Endometrial microvascular endothelial cells (primary cell): Measurements from ENCODE around the gene GXYLT2. TPM values are rescaled to one million over a fixed set of nuclear protein-coding genes. Genes with fewer than 3 reads are reported as not detected.

ENCODE experiments used
- in situ Hi-C: cut with HindIII; loops from 2 replicates; pipeline ENCODE4 v1.10.0; 2017; ENCODE audit warnings: low sequenced_read_pairs, low pct_unique_long_range_greater_than_20kb; ENCODE audit errors: inconsistent ontology term
- total RNA-seq: library from RNA; depleted of rRNA; stranded (reverse); fragments of >200 nt; gene quantifications from one replicate; pipeline ENCODE4 v1.2.3, GENCODE V29; 2015; ENCODE audit errors: inconsistent ontology term

GXYLT2 gene, protein sequence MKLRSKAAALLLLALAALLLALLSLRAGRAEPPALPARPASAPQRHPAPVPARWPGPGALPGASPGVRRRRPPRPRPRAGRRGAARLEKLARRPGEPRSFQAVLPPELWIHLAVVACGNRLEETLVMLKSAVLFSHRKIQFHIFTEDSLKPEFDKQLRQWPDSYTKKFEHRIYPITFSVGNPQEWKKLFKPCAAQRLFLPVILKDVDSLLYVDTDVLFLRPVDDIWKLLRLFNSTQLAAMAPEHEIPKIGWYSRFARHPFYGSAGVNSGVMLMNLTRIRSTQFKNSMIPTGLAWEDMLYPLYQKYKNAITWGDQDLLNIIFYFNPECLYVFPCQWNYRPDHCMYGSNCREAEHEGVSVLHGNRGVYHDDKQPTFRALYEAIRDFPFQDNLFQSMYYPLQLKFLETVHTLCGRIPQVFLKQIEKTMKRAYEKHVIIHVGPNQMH
- total RNA-seq, result not detected

DNA sequence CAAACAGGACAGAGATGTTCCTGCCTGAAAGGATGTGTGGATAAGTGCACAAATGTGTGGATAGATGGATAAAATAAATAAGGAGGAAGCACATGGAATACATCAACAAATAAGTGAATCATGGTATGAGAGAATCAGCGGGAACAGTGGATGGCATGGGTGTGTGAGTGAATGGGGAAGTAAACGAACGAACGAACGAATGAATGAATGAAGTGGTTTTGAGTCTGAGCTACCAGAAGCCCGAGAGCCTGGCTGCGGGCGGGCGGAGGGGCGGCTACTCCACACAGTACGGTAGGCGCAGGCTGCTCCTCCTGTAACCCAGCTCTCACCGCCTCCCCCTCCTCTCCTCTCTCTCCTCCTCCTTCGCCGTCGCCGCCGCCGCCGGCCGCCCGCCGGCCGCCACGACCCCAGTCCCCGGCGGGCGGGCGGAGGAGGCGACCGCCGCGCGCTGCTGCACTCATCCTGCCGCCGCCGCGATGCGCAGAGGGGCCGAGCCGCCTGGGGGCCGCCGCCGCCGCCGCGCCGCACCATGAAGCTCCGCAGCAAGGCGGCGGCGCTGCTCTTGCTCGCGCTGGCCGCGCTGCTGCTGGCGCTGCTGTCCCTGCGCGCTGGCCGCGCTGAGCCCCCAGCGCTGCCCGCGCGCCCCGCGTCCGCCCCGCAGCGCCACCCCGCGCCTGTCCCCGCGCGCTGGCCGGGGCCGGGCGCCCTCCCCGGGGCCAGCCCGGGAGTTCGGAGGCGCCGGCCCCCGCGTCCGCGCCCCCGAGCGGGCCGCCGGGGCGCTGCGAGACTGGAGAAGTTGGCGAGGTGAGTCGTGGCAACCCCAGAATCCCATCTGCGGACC, at the start of gene GXYLT2:
Gene GXYLT2 (plus strand): TSS at position 342 of the 841 bp plus-strand sequence. CDS start 188 bp downstream, at position 530.
- in situ Hi-C loops, result no loop called here

DNA sequence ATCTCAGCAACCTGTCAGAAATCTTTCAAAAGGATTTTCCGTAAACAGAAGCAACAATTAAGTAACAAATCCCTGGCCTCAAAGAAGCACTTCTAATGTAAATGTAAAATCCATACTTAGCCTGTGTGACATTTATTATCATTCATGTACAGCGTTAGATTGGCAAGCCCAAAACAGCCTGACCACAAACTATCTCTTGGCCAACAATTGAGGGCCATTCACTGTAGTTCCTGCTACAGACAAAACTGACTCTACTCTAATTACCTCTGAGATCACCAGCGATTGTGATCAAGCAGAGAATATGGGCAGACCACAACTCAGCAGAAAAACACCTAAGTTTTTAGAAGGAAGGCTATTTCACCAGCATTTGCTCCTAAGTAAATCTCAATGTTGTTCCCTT, 48.8 kb upstream of the GXYLT2 start:
- in situ Hi-C loops, result no loop called here

DNA sequence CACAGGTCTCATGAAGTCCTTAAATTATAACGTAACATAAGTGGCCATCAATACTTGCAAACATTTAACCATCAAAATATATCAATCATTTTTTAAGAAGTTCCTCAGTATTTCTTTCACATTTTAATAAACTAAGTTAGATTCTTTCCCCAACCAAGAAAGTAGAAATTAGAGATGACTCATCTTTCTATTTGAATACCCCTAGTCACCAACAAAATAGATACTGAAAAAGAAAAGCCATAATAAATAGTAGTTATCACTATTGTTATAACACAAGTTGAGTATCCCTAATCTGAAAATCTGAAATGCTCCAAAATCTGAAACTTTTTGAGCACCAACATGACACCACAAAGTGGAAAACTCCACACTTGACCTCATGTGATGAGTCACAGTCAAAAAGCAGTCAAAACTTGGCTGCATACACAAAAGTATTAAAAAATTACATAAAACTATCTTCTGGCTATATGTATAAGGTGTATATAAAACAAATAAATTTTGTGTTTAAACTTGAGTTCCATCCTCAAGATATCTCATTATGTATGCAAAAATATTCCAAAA, 43.3 kb upstream of the GXYLT2 start:
- in situ Hi-C loops, result no loop called here

DNA sequence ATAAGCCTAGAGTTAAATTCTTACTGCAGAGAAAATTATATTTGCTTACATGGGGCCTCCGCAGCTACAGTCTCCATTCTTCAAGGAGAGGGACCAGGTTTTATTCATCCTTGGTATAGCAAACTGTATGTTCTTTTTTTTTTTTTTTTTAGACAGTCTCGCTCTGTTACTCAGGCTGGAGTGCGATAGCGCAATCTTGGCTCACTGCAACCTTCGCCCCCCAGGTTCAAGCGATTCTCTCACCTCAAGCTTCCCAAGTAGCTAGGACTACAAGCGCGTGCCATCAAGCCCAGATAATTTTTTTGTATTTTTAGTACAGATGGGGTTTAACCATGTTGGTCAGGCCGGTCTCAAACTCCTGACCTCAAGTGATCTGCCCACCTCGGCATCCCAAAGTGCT, 41.7 kb upstream of the GXYLT2 start:
- in situ Hi-C loops, result no loop called here

DNA sequence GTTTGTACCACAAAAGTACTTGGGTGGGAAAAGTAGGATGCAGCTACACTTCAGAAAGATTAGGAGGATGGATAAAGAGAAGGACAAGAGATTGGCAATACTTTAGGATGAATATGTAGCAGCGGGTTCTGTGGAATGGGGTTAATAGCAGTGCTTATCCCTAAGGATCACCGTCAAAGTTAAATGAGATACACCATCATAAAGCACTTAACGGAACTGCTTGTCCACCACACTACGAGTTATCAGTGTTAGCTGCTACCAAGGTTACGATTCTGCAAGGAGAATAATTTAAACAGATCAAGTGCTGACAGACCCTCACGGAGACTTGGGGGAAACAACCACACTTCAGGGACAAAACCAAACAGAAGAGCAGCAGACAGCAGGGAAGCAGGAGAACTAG, 40.6 kb upstream of the GXYLT2 start:
- in situ Hi-C loops, result no loop called here

DNA sequence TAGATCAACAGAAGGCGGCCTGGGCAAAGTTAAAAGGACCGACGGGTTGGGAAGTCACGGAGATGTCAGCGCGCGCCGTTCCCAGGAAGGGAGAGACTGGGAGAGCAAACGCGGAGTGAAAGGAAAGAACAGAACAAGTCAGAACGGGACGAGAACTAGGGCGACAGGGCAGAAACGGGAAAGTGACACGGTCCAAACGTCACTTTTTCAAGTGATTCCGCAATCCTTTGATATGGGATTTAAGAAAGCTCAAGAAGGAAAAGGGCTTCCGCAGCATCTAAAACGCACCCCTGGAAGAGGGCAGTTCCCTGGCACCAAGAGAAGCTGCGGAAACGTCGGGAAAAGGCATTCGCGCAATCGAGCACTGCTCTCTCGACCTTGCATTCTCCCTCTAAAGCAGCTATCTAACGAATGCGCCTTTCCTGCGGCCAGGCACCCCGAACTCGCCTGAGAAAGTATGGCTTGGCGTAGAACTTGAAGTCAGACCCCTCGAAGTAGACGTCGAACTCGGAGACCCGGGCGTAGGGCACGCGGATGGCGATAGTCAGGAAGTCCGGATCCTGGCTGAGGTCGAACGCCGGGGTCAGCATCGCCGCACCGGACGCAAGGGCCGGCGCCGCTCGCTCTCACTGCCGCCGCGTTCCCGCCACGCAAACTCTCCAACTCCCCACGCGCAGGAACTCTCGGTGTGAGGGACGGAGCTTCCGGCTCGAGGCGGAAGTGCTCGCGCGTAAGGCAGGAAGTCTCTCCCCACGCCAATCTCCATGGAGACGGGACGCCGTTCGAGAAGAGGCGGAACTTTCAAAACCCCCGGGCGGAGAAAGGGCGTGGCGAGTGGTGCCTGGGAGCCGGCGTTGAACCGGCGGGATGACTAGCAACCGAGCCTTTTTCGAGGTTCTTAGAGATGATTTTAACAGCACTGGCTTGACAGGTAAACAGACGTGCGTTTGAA, 39.8 kb upstream of the GXYLT2 start, which contains the start of gene SHQ1:
Gene SHQ1 (minus strand): TSS at position 695 of the 952 bp plus-strand sequence. CDS start 105 bp downstream, at position 590.
- in situ Hi-C loops, result no loop called here

DNA sequence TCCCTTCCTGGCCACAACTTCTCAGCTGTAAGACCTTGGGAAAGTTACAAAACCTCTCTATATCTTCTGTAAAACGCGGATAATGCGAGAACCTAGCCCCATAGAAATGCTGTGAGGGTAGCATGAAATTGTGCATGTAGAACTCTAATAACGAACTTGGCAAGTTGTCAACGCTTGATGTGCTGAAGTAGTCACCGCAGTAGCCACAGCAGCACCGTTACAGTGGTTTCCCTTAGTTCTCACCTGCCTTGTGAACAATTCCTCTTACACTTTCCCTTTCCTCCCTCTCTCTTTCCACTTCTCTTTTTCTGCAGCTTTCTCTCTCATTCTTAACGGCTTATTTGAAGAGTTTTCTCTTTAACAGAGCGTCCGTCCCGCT, 39.2 kb upstream of the GXYLT2 start:
- in situ Hi-C loops, result no loop called here

DNA sequence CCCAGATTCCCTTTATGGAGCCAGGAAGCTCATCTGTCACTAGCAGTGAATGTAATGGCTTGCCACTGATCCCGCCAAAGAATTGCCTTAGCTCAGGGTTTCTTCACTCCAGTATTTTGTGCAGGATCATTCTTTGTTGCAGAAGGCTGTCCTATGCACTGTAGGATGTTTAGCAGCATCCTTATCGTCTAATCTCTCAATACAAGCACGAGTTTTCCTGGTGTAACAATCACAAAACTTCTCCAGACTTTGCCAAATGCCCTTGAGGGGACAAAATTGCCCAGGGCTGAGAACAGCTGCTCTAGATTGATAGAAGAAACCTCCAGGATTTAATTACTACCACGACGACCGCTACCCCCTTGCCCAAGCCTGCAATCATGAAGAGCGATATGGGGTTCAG, 32.8 kb upstream of the GXYLT2 start:
- in situ Hi-C loops, result no loop called here

DNA sequence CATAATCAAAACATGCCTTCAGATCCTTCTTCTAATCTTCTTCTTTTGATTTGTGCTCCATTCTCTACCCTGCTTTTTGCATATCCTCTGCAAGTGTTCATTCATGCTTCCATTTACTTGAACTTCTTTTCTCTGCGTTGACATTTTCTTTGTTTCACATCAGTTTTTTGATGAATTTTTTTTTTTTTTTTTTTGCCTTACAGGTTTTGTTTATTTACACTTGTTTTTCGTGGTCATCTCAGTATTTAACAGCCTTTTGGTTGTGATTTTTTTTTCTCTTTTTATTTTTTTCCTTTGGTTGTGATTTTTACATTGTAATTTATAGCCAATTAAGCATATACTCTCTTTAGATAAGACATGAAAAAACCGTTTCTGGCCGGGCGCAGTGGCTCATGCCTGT, 27.8 kb upstream of the GXYLT2 start:
- in situ Hi-C loops, result no loop called here

DNA sequence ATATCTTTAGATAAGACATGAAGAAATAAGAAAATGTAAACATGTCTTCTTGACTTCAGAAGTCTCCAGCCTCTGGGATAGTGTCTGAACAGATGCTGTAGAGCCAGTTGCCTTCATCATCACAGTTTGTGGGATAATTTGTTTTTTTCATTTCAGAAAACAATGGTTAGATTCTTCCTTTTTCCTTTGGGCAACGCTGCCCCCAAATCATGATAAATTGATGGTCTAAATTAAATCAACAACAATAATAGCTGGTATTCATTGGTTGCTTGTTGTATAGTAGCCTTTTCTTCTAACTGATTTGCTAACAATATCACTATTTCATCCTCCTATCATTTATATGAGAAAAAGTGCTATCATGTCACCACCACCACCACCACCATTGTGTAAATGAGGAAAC, 27.0 kb upstream of the GXYLT2 start:
- in situ Hi-C loops, result no loop called here

DNA sequence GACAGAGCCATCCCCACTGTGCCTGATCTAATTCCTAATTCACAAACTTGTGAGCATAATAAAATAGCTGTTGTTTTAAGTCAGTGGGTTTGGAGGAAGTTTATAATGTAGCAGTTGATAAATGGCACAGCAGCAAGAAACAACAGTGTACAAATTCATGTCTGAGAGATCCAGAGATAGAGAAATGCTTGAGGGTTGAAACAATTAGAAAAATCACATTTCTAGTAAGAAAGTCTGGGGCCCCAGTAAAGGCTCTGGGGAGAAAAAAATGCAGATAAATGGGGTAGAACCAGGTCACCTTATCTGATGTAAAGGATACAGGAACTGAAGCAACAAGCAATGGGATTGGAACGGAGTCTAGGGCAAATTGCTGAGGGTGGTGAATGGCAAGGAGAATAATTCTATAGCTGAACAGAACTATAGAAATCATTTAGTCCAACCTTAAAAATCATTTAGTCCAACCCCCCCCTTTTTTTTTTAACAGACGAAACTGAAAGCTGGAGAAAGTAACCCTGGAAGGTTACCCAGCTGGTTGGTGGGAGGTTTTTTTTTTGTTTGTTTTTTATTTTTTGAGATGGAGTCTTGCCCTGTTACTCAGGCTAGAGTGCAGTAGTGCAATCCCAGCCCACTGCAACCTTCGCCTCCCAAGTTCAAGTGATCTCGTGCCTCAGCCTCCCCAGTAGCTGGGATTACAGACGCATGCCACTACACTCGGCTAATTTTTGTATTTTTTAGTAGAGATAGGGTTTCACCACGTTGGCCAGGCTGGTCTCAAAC, 25.3 kb upstream of the GXYLT2 start:
- in situ Hi-C loops, result no loop called here

DNA sequence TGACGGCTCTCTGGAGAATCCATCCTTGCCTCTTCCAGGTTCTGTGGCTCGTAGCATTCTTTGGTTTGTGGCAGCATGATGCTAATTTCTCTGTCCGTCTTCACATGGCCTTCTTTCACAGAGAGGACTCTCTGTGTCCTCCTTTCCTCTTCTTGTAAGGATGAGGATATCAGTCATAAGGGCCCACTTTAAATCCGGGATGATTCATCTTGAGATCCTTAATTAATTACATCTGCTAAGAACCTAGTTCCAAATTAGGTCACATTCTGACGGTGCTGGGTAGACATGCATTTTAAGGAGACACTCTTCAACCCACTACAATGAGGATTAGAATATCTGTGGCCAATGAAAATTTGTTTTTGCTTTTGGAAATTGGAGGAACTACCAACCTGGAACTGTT, 15.7 kb upstream of the GXYLT2 start:
- in situ Hi-C loops, result no loop called here

DNA sequence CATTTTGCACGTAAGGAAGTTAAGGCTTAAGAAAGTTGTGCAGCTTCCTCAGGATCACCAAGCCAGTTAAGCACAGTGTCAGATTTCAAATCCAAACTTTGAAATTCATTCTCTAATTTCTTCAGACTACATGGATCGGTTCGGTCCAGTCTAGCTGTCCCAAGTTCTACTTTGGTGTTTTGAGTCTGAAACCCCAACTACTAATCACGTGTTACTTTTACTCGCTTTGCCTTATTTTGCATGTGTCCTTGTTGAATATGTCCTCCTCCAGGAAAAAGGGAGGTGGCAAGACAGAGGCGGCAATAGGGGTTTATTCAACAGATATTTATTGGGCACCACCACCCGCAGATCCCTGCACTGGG, 522 bp upstream of the GXYLT2 start:
- in situ Hi-C loops, result no loop called here

DNA sequence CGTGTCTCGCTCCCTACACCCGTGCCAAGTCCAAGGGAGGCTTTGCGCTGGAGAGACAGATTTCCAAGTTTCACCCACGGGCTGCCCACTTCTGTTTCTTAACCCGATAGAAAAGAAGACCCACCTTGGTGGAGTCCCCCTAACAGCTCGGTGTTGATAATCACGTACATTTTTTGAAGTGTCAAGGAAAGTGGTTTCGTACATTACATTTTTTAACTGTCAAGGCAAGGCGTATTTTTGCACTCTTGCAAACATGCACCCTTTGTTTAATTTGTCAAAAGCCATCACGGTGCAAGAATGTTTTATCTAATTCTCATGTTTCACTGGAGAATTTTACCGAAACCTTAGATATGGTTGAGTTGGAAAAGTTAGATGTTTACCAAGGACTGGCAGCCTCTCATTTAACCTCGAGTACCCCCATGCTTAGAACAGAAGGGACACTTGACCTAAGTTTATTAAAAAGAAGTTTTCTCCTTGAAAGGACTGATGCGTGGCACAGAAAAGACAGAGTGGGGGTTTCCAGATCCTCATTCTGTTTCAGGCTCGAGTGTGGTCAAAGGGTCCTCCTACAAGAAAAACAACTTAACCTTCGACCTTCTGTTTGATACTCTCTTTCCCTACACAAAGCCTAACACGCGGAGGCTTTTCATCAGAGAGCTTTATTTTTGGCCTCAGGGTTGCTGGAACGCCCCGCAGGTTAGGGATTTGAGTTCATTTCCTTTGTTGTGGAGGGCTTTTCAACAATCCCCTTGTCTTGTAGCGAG, 882 bp downstream of the GXYLT2 start:
- in situ Hi-C loops, result no loop called here

DNA sequence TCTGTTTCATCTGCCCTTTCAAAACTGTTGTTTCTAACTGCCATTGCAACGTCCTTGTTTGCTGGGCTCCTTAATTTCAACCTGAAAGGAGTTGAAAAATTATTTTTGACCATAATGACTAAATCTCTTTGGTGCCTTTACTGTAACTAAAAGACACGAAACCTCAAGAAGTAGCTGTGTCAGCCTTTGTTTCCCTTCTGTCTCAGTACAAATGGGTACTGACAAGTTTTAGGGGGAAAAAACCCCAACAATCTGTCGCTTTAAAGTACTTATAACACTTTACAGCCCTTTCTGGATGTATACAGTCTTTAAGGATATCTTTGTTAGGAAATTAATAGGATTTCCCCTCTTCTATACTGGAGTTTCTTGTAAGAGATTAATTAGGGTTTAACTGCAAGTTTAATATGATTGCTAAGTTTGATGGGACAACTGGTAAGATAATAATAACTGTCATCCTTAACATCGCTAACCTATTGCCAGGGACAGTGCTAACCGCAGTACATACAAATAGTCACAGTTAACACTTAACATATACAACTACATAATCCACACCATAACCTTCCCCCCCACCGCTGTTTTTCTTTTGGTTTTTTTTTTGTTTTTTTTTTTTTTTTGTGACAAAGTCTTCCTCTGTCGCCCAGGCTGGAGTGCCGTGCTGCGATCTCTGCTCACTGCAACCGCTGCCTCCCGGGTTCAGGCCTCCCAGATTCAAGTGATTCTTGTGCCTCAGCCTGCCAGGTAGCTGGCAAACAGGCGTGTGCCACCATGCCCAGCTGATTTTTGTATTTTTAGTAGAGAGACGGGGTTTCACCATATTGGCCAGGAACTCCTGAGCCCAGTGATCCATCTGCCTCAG, 1.7 kb downstream of the GXYLT2 start:
- in situ Hi-C loops, result no loop called here

DNA sequence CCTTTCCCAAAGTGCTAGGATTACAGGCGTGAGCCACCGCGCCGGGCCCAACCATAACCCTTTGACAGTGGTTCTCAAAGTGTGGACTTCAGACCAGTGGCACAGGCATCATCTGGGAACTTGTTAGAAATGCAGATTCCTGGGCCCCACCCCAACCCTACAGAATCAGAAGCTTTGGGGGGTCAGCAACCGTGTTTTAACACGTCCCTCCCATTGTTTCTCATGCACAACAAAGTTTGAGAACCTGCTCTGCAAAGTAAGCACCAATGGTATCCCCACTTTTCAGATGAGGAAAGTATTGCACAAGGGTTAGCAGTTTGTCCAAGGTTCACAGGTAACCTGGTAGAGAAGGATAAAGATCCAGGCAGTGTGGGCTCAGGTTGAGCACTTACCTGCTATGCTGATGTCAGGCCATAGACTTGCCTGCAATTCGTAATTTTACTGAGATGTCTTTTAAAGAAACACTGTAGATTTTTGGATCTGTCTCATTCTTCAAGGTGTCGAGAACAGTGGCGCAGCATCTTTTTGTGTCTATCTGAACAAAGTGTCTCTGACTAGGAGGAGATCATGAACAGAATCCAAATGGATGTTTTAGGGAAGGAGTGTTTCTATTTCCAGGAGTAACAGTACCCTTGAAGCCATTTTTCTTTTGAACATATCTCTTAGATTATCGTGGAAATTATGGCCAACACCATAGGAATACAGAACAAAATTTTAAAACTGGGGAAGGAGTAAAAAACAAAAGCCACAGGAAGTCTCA, 2.5 kb downstream of the GXYLT2 start:
- in situ Hi-C loops, result no loop called here
